Upper lobe of left lung (tissue), 6 donors: ENCODE measurements around the gene NEURL2. TPM values are rescaled to one million over a fixed set of nuclear protein-coding genes. Genes with fewer than 3 reads are reported as not detected.
A peak's percentile ranks its signal among the peaks of the same experiment; 100 is the strongest.

Experiments
- ATAC-seq, 2 donors: fragments of 200-7000 bp; cut with Tn5 transposase; one replicate each; pipeline ENCODE4 v1.9.1; 2022; ENCODE audit warnings: mild to moderate bottlenecking in 2 of 2, moderate library complexity in 2 of 2; ENCODE audit not compliant: low FRiP score in 2 of 2
- DNase-seq, 2 donors: peaks; one replicate each; pipeline ENCODE4 v3.0.0-alpha.2; 2019 to 2020
- H3K27ac ChIP-seq, 4 donors: fragments of 200-600 bp; sonication (generic); one replicate each; pipeline ENCODE4 v1.5.1; 2016 to 2019
- H3K27me3 ChIP-seq, 4 donors: fragments of 200-600 bp; sonication (generic); one replicate each; pipeline ENCODE4 v1.5.1; 2017 to 2019
- H3K36me3 ChIP-seq, 4 donors: fragments of 200-600 bp; sonication (generic); one replicate each; pipeline ENCODE4 v1.5.1; 2016 to 2019
- H3K4me1 ChIP-seq, 4 donors: fragments of 200-600 bp; sonication (generic); one replicate each; pipeline ENCODE4 v1.5.1; 2018 to 2019
- H3K4me3 ChIP-seq, 4 donors: fragments of 200-600 bp; sonication (generic); one replicate each; pipeline ENCODE4 v1.5.1; 2017 to 2019; ENCODE audit warnings: mild to moderate bottlenecking in 2 of 4, moderate library complexity in 1 of 4
- H3K9me3 ChIP-seq, 4 donors: fragments of 200-600 bp; sonication (generic); one replicate each; pipeline ENCODE4 v1.5.1; 2018 to 2019
- EP300 ChIP-seq, 4 donors: sonication (generic); formaldehyde crosslinking; IDR thresholded peaks; one replicate each; pipeline ENCODE4 v1.5.1; 2017; ENCODE audit warnings: antibody characterized with exemption in 4 of 4, control low read depth in 2 of 4
- POLR2A ChIP-seq, 4 donors: fragments of 450-650 bp; IDR thresholded peaks; one replicate each; pipeline ENCODE4 v1.5.1; 2016 to 2017; ENCODE audit warnings: antibody characterized with exemption in 4 of 4, mild to moderate bottlenecking in 2 of 4
- POLR2AphosphoS5 ChIP-seq, 2 donors: sonication (generic); formaldehyde crosslinking; IDR thresholded peaks; one replicate each; pipeline ENCODE4 v1.5.1; 2017; ENCODE audit warnings: antibody characterized with exemption in 2 of 2
- WGBS, 2 donors: methylation state at CpG; one replicate each; pipeline ENCODE4 v1.1.5; 2017 to 2018; 5-methylcytosine and 5-hydroxymethylcytosine counted together
- total RNA-seq, 6 donors: library from RNA; depleted of rRNA in 4 of 6; stranded (reverse); fragments of >200 nt in 4 of 6; gene quantifications; one replicate each; pipeline versions ENCODE4 v1.1.0 to v1.2.1, GENCODE V29; 2016 to 2021
- TF ChIP-seq, protein P1 (sequence below), 6 experiments: fragments of 450-650 bp in 4 of 6; fragments of 200-600 bp in 2 of 6; sonication (generic) in 2 of 6; IDR thresholded peaks; one replicate each; pipeline ENCODE4 v1.5.1; 2016 to 2019; ENCODE audit warnings: antibody characterized with exemption in 6 of 6
- donor health status: DM: no; HTN: no; CAD: no; lungs with moderate emphysema.
- donor health status: DM: no; HTN: yes; CAD: no; lungs with severe emphysema.

Gene NEURL2
- total RNA-seq, 6 donors from 2014 or later, result 3.9 to 31.4 (median 5.5) TPM

DNA sequence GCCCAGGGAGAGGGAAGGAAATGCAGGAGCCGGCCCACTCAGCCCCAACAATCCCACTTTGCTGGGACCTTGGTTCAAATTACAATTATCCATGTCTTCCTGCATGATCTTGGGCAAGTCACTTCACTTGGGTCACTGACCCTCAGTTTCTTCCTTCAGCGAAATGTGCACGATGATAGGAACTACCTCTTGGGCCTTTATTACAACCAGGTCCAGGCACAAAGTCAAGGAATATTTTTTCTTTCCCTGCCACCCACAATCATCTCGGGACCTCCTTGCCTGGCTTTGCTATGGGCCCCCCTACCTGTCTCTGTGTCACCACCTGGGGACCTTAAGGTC is 21.3 kb upstream of the NEURL2 start:
- H3K27ac ChIP-seq, result peak overlapping the region; percentile 54 to 86 (median 77)
- H3K36me3 ChIP-seq, result peaks cover 0 to 4% (median 0%) of the 10 kb centered on the region in 4 donors
- ATAC-seq, result no peak
- WGBS, 2 donors, result 19 to 24% methylated on average over 3 to 4 of the region's 4 CpGs
- H3K4me3 ChIP-seq, result peak overlapping the region in 3 of 4 donors; percentile 44 to 51 (median 48)
- TF ChIP-seq POLR2AphosphoS5 (IDR thresholded peaks at IDR 0.05) (no peak), POLR2A (IDR thresholded peaks at IDR 0.05) (no peak), EP300 (IDR thresholded peaks at IDR 0.05) (no peak)
- TF ChIP-seq, protein P1, sequence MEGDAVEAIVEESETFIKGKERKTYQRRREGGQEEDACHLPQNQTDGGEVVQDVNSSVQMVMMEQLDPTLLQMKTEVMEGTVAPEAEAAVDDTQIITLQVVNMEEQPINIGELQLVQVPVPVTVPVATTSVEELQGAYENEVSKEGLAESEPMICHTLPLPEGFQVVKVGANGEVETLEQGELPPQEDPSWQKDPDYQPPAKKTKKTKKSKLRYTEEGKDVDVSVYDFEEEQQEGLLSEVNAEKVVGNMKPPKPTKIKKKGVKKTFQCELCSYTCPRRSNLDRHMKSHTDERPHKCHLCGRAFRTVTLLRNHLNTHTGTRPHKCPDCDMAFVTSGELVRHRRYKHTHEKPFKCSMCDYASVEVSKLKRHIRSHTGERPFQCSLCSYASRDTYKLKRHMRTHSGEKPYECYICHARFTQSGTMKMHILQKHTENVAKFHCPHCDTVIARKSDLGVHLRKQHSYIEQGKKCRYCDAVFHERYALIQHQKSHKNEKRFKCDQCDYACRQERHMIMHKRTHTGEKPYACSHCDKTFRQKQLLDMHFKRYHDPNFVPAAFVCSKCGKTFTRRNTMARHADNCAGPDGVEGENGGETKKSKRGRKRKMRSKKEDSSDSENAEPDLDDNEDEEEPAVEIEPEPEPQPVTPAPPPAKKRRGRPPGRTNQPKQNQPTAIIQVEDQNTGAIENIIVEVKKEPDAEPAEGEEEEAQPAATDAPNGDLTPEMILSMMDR (IDR thresholded peaks at IDR 0.05), result no peak
- DNase-seq, result no peak
- H3K4me1 ChIP-seq, result peaks cover 18 to 44% (median 29%) of the 10 kb centered on the region in 4 donors
- H3K9me3 ChIP-seq, result no peaks in the 10 kb centered on the region
- no peaks in the 10 kb centered on the region for H3K27me3 ChIP-seq

DNA sequence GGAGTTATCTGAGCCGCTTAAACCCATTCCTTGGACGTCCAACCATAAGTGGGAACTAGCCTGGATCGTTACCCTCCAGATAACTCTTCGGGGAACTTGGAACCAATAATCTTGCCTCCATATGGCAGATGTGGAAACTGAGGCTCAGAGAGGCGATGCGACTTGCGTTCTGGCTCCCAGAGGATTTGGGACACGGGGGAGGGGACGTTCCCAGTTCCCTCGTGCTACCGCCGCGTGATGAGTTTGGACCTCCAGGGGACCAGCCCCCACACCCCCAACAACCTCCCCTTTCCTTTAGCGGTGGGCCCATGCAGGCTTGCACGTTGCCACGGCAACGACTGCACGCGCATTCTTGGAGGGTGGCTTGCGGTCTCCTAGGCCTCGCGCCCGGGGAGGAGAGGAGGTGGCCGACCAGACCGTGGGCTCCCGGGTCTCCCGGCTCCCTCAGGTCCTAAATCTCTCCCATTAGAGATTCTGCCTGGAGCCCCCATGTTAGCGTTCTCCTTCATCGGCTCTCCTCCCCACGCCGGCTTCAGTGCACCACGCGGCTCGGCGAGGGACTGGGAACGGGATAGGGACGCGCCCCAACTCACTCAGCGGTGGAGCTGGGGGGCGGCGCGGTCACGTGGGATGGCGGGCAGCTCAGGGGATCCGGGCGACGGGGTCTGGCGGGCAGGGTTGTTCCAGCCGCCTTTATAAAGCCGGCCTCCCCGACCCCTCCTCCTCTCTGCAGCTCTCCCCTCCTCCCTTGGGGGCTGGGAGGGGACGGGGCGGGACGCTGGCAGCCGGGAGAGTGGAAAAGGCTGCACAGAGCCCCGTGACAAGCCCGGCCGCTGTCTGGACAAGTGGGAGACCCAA is 20.7 kb upstream of the NEURL2 start, which contains the start of gene PLTP:
PLTP (minus strand) TSS at position 670 of the 858 bp plus-strand sequence. CDS start 703 bp downstream, outside the sequence.
- DNase-seq, result peak; percentile 41 to 91
- peaks cover 18 to 44% (median 29%) of the 10 kb centered on the region in 4 donors for H3K4me1 ChIP-seq
- peak within 1 kb of the TSS; percentile 54 to 86 (median 77) for H3K27ac ChIP-seq

DNA sequence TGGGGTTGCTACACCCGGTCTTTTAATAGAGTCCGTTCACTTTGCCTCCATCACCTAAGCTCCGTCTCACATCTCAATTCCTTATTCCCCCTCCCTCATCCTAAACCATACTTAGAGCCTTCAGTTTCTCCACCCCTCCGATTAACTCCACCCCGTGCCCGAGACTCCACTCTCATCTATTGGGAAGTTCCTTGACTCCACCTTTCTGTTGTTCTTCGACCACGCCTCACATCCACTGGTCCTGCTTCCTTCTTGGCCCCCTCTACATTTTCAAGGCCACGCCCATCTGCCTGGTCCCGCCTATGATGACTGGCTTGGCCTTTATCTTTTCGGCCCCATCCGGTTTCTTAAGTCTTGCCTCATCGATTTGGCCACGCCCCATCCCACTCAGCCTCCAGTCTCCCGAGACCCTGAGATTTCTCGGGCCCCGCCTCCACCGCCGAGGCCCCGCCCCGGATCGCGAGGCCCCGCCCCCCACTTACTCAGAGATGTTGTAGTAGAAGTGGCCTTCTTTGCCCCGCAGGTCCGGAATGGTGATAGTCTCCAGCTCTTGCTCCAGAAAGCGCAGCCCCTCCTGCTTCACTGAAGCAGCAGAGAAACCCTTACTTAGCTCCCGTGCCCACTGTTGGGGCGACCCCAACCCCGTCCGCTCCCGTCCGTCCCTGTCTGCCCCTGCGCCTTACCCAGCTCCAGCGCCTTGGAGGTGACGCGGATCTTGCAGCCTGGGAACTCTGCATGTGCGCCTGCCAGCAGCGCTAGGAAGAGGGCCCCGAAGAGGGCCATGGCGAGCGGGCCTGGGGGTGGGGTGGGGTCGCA is 19.9 kb upstream of the NEURL2 start:
- Histone ChIP-seq H3K9me3 (no peaks in the 10 kb centered on the region), H3K4me3 (peak overlapping the region; percentile 33 to 51 (median 46)), H3K27ac (peak overlapping the region; percentile 54 to 86 (median 77)), H3K36me3 (peaks cover 0 to 4% (median 2%) of the 10 kb centered on the region in 4 donors), H3K4me1 (peaks cover 18 to 44% (median 29%) of the 10 kb centered on the region in 4 donors), H3K27me3 (no peaks in the 10 kb centered on the region)
- TF ChIP-seq, protein P1 (IDR thresholded peaks at IDR 0.05), result no peak
- TF ChIP-seq EP300 (IDR thresholded peaks at IDR 0.05), result no peak
- TF ChIP-seq POLR2AphosphoS5 (IDR thresholded peaks at IDR 0.05), result peak; percentile 69 to 72
- peak in 1 of 4 donors; percentile 76 for TF ChIP-seq POLR2A (IDR thresholded peaks at IDR 0.05)
- DNase-seq (peak; percentile 97 to 99), ATAC-seq (peak; percentile 93 to 94)
- WGBS, 2 donors, result 2 to 4% methylated on average over 33 to 38 of the region's 43 CpGs

More for the DNA sequence above, 20.7 kb upstream of the NEURL2 start, which contains the start of gene PLTP:
- no peaks in the 10 kb centered on the region for H3K27me3 ChIP-seq
- H3K4me3 ChIP-seq, result peak within 1 kb of the TSS; percentile 33 to 51 (median 46)
- WGBS, 2 donors, result 3 to 5% methylated on average over 13 to 42 of the region's 58 CpGs
- H3K9me3 ChIP-seq, result no peaks in the 10 kb centered on the region
- TF ChIP-seq POLR2AphosphoS5 (IDR thresholded peaks at IDR 0.05), result peak in 1 of 2 donors; percentile 53
- peak in 1 of 4 donors; percentile 89 for TF ChIP-seq POLR2A (IDR thresholded peaks at IDR 0.05)
- TF ChIP-seq EP300 (IDR thresholded peaks at IDR 0.05), result no peak
- H3K36me3 ChIP-seq, result peaks cover 0 to 4% (median 0%) of the 10 kb centered on the region in 4 donors
- peak; percentile 16 to 69 for ATAC-seq

DNA sequence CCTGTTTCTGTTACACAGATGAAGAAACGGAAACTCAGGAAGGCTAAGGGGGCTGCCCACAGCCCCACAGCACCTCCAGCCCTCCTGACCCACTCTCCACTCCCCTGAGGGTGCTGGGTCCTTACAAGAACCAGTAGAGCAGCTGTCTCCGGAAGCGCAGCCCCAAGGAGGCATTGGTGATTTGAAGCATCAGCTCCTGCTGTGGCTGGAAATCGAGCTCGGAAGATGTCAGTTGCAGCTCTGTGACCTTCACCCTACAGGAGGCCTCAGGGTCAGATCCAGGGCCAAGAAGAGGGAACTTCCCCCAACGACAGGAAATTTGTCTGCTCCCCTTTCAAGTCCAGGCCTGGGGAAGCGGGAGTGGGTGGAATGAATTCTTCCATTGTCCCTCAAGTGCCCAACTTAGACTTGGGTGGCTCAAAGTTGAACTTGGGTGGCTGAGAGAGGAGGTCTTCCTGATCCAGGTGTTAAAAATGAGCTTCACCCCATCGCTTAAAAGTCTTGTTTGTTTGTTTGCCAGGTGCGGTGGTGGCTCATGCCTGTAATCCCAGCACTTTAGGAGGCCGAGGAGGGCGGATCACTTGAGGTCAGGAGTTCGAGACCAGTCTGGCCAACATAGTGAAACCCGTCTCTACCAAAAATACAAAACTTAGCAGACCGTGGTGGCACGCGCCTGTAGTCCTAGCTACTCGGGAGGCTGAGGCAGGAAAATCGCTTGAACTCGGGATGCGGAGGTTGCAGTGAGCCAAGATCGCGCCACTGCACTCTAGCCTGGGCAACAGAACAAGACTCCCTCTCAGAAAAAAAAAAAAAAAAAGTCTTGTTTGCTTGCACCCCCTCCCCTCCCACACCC is 19.0 kb upstream of the NEURL2 start:
- DNase-seq (peak in 1 of 2 donors; percentile 28), ATAC-seq (no peak)
- 75 to 81% methylated on average over 21 to 22 of the region's 22 CpGs for WGBS, 2 donors
- H3K4me3 ChIP-seq, result peak overlapping the region in 2 of 4 donors; percentile 48 to 51
- peaks cover 18 to 44% (median 29%) of the 10 kb centered on the region in 4 donors for H3K4me1 ChIP-seq
- no peaks in the 10 kb centered on the region for H3K9me3 ChIP-seq
- TF ChIP-seq POLR2AphosphoS5 (IDR thresholded peaks at IDR 0.05), result no peak
- TF ChIP-seq EP300 (IDR thresholded peaks at IDR 0.05), result no peak
- no peak for TF ChIP-seq POLR2A (IDR thresholded peaks at IDR 0.05)
- TF ChIP-seq, protein P1 (IDR thresholded peaks at IDR 0.05), result no peak
- peaks cover 0 to 8% (median 2%) of the 10 kb centered on the region in 4 donors for H3K36me3 ChIP-seq
- no peaks in the 10 kb centered on the region for H3K27me3 ChIP-seq
- peak overlapping the region; percentile 24 to 86 (median 48) for H3K27ac ChIP-seq
